GM04504 (cell line): ENCODE data around the gene TMEM178B.

ENCODE experiments used
- DNase-seq: peaks from one replicate; pipeline ENCODE4 v3.0.0-alpha.2; 2012; ENCODE audit warnings: low read depth

The TMEM178B gene

GRCh38 chr7:141263983-141264382 lies 190.1 kb downstream of the TMEM178B start:
- no peak for DNase-seq

GRCh38 chr7:141264511-141264910 lies 190.6 kb downstream of the TMEM178B start:
- DNase-seq, result no peak

- no peak for DNase-seq
Observed at GRCh38 chr7:141265668-141266067, 191.8 kb downstream of the TMEM178B start.

GRCh38 chr7:141268614-141269013 lies 194.8 kb downstream of the TMEM178B start:
- DNase-seq, result no peak

GRCh38 chr7:141271451-141271850 lies 197.6 kb downstream of the TMEM178B start:
- DNase-seq, result no peak

- no peak for DNase-seq
Observed at GRCh38 chr7:141272417-141272816, 198.6 kb downstream of the TMEM178B start.

- DNase-seq, result no peak
Observed at GRCh38 chr7:141275350-141275749, 201.5 kb downstream of the TMEM178B start.

- no peak for DNase-seq
Observed at GRCh38 chr7:141276031-141276430, 202.2 kb downstream of the TMEM178B start.

- no peak for DNase-seq
Observed at GRCh38 chr7:141280100-141280499, 206.2 kb downstream of the TMEM178B start.

GRCh38 chr7:141281311-141281710 lies 207.4 kb downstream of the TMEM178B start:
- DNase-seq, result no peak

GRCh38 chr7:141286522-141286921 lies 212.7 kb downstream of the TMEM178B start:
- no peak for DNase-seq

GRCh38 chr7:141287936-141288335 lies 214.1 kb downstream of the TMEM178B start:
- no peak for DNase-seq

GRCh38 chr7:141288626-141289025 lies 214.8 kb downstream of the TMEM178B start:
- DNase-seq, result no peak

GRCh38 chr7:141290365-141290764 lies 216.5 kb downstream of the TMEM178B start:
- no peak for DNase-seq

- no peak for DNase-seq
Observed at GRCh38 chr7:141290973-141291372, 217.1 kb downstream of the TMEM178B start.

GRCh38 chr7:141291541-141291940 lies 217.7 kb downstream of the TMEM178B start:
- DNase-seq, result no peak

- DNase-seq, result no peak
Observed at GRCh38 chr7:141294143-141294829, 220.4 kb downstream of the TMEM178B start.

GRCh38 chr7:141295367-141295895 lies 221.6 kb downstream of the TMEM178B start:
- no peak for DNase-seq

GRCh38 chr7:141300816-141301215 lies 227.0 kb downstream of the TMEM178B start:
- DNase-seq, result no peak

GRCh38 chr7:141301544-141301943 lies 227.7 kb downstream of the TMEM178B start:
- DNase-seq, result no peak

GRCh38 chr7:141302617-141303016 lies 228.8 kb downstream of the TMEM178B start:
- DNase-seq, result no peak

GRCh38 chr7:141304291-141304690 lies 230.4 kb downstream of the TMEM178B start:
- no peak for DNase-seq

GRCh38 chr7:141306081-141306480 lies 232.2 kb downstream of the TMEM178B start:
- DNase-seq, result no peak

GRCh38 chr7:141312395-141312794 lies 238.5 kb downstream of the TMEM178B start:
- DNase-seq, result no peak
